HG03108 (cell line): ENCODE data around the gene CD33.

Experiments used
- ATAC-seq: cut with Tn5 transposase; IDR thresholded peaks from one replicate; pipeline ENCODE4 v1.9.1; 2021; ENCODE audit warnings: moderate library complexity; ENCODE audit not compliant: unreplicated experiment

The CD33 gene

DNA sequence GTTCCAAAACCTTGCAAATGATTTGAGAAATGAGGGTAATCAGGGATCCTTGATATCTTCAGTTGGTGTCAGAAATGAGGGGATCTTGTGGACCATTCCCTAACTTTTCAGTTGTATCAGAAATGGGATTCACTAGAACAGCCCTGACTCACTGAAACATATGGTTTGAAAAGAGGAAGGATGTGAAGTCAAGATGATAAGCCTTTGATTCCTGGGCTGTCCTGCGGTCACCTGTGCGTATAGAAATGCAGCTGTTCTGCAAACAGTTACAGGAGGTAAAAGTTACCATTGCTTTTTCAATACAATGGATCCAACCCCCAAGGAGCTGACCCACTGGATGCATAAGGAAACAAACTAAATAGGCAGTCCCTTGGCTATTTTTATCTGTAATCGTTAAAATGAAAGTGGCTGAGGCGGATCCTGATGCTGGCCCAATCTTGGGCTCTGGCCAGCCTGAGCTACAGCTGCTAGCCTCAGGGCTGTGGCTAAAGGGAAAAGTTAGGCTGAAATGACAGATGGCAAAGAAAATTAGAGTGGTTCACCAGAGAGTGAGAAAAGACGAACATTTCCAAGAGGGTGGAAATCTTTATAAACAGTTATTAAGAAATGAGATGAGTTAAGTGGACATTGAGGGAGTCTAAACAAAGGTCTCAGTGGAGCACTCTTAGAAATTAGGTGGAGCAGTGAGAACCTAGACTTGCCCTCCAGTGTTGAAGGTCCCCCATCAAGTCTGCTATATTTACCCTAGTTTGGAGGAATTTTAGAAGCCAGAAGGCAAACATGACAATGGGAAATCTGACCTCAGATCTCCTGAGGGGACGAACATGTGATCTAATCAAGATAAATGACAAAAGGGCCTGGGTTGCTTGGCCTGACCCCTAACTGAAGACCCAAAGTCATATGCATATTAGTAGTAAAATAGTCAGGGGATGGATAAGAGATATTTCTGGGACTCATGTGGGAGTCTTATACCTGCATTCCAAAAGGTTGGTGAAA, 33.6 kb downstream of the CD33 start:
- no peak for ATAC-seq

DNA sequence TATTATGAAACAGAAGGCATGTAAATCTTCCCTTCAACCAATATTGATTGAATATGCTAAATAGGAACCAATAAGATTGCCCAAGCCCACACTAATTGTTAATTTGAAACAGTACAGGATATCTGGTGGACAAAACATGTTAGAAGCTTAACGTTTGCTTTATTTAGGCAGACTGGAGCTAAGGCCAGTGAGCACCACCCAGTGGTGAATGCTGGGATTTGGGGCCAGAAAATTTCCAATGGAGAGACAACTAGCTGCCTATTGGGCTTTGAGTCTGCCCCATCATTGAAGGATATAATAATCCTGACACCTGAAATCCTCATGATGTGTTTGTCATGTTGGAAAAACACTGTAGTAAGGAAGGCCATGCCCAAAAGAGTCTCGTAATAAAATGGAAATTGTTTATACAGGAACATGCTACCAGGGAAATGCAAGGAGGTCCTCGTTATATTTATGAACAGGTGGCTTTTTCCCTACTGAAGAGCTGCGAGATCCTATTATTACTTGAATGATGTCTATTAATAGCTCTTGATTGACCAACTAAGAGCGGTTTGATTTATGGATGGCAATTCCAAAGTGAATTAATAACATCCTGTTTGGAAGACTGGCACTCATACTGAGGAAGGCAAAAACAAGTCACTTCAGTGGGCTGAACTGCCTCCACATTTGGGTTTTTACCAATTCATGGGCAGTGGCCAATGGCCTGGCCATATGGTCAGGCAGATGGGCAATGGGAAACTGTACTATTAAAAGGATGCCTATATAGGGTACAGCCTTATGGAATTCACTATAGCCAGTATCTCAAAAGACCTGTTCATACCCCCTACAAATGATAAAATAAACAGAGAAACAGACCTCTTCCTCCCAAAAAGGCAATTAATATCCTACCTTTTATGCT, 34.7 kb downstream of the CD33 start:
- ATAC-seq, result no peak

DNA sequence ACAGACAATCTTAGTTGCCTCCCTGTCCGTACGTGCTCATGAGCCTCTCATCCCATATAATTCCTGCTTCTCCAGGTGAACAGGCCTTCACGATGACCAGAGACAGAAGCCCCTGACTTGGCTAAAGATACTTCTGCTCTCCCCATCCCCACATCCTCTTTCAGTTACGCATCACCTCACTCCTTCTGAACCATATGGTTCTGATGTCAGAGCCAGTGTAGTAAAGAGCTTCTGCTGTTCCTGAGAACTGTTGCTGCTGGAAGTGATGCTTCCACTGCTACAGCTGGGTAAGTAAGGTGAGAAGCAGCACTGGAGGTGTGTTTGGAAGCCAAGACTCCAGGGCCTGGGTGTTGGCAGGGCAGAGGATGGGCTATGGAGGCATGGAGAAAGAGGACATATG, 38.9 kb downstream of the CD33 start:
- no peak for ATAC-seq

DNA sequence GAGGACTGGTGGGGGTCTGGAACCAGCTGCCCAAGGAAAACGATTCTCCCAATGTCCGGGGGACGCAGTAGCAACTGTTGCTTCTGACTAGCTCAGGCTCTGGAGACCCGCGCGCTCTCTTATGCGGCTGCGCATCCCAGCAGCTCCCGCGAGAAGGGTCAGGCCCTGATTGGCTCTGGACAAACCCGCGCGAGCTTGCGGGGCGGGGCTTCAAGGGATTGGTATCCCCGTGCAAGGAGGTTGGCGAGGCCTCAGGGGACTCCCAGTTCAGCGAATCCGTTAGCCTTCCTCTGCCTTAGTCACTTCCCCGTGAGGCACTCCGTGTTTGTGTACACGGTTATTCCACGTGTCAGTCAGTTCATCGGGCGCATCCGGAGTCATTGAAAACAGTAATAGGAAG, 46.2 kb downstream of the CD33 start:
- no peak for ATAC-seq

DNA sequence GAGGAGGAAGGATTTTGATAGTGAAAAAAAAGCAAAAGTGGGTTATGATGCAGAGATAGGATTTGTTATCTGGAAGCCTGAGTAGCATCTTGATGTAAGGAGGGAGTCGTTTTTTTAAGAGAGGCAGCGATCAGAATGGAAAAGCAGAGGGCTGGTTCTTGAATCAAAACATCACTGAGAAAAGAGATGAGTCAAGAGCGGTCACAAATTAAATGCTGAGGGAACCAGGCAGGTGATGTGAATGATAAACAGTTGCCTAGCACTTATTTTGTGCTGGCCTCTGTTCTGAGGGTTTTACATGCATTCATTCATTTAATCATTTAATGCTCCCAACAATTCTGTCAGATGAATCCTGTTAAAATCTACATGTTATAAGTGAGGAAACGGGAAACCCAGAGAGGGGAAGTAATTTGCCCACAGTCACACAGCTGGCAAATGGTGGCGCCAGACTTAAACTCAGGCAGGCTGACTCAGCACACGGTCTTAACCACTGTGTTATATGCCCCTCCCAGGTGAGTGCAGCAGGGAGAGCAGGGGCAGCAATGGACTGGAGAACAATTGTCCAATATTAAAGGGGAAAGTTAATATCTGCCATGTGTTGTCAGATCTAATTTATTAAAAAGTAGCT, 47.4 kb downstream of the CD33 start:
- no peak for ATAC-seq

DNA sequence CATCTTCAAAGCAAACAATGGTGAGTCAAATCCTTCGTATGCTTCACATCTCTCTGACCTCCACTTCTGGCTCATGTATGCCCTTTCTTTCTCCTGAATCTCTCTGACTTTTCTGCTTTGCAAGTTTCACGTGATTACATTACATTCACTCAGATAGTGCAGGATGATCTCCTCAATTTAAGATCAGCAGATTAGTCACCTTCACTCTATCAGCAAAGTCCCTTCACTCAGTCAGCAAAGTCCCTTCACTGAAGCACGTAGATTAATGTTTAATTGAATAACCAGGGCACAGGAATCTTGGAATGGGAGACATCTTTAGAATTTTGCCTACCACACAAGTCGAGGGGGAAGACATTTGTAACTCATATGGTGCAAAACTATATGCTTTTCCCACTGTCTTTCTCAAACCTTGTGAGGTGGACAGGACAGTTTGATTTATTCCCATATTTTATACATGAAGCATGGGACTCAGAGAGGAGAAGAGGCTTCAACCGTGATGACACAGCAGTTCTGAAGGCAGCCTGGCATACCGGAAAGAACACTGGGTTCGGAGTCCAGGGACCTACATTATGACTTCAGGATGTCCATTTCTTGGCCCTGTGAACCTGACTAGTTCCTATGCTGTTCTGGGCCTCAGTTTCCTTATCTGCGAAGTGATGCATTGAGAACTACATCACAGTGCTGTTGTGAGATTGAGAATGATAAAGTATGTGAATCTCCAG, 49.3 kb downstream of the CD33 start:
- no peak for ATAC-seq

DNA sequence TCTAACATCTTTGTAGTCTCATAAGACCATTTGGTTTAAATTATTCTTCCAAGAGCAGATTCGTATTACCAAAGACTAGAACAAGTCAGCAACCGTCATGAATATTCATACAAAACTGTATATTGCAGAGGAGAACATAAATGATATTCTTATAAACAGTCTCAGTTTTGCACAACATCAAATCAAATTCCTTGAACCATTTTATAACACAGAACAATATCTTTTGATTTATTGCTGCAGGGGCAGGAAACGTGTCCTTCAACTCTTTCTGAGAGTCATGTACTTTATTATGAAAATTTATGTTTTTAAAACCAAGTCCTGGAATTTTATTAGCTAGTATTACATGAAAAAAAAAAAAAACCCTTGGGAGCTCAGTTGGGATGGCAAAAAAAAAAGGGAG, 52.2 kb downstream of the CD33 start:
- ATAC-seq, result no peak

DNA sequence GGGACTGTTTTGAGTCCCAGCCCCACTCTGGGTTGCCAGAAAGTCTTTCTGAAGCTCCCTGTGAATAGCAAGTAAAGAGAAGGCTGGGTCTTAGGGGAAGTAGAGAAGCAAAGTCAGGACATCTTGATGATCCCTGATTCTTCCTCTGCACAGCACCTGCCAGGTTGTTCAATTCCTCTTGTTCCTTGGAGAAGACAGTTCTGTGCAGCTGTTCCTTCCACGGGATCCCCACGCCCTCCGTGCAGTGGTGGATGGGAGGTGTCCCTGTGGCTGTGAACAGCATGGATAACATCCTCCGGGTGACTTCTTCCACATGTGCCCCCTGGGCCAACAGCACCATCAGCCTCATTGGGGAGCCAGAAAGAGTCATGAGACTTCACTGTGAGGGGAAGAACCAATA, 57.5 kb downstream of the CD33 start:
- no peak for ATAC-seq

DNA sequence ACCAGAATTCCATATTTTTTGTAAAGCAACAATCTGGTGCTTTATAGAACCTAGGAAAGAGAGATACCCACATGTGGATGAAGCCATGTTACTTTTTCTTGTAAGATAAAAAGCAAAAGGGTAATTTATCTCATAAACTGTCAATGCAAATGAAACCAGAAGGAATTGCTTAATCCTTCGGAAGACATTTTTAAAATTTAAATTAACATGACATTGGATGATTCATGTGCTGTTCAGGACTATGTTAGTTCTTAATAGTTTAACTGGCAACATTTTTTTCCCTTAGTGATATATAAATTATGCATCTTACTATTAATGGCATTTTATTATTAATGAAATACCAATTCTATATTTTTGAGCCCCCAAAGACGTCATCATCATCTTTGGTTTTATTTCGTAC, 60.8 kb downstream of the CD33 start:
- ATAC-seq, result no peak
